ENCODE results near the gene PLEKHA3. TPM values are rescaled to one million over a fixed set of nuclear protein-coding genes. Genes with fewer than 3 reads are reported as not detected.
A peak's percentile ranks its signal among the peaks of the same experiment; 100 is the strongest.
"Not testable (repeated sequence)": the region's sequence is repeated elsewhere in the genome, so short reads cannot be mapped to it uniquely, and the experiment has no call there.

The PLEKHA3 gene
- total RNA-seq, 2 experiments from 2014 or later = 26.4 to 30.5 TPM

- Mint-ChIP-seq H3K27ac (no peak overlapping the region), H3K4me3 (no peak overlapping the region), H3K4me1 (no peaks in the 10 kb centered on the region), H3K9me3 (ENCODE audit: low read depth) (no peaks in the 10 kb centered on the region), H3K27me3 (no peaks in the 10 kb centered on the region), H3K36me3 (peaks cover 9% of the 10 kb centered on the region)
- CTCF ChIA-PET = interaction anchor here (1.2 kb wide), 1 partner anchor 25 kb away, joined by 3 read pairs; no protein-coding TSS in a partner anchor
- DNase-seq = no peak
- ATAC-seq = no peak
Observed at GRCh38 chr2:178469219-178469849, 10.9 kb upstream of the PLEKHA3 start.

GRCh38 chr2:178471313-178471712 is 8.9 kb upstream of the PLEKHA3 start:
- not testable (repeated sequence) for H3K27me3 Mint-ChIP-seq; H3K4me1 Mint-ChIP-seq; H3K9me3 Mint-ChIP-seq (ENCODE audit: low read depth); ATAC-seq; H3K4me3 Mint-ChIP-seq; H3K36me3 Mint-ChIP-seq; DNase-seq; H3K27ac Mint-ChIP-seq
- CTCF ChIA-PET = interaction anchor here (0.7 kb wide), 1 partner anchor 57 kb away, joined by 3 read pairs; no protein-coding TSS in a partner anchor

GRCh38 chr2:178473373-178473772 is 6.9 kb upstream of the PLEKHA3 start:
- no peak overlapping the region for H3K4me3 Mint-ChIP-seq
- H3K27ac Mint-ChIP-seq = no peak overlapping the region
- CTCF ChIA-PET = interaction anchor here (1.8 kb wide), 1 partner anchor 22 kb away, joined by 4 read pairs; the partner anchor contains the start of genes PJVK and PRKRA
- peaks cover 6% of the 10 kb centered on the region for H3K36me3 Mint-ChIP-seq
- no peaks in the 10 kb centered on the region for H3K9me3 Mint-ChIP-seq (ENCODE audit: low read depth)
- H3K27me3 Mint-ChIP-seq = no peaks in the 10 kb centered on the region
- ATAC-seq = no peak
- peaks cover 19% of the 10 kb centered on the region for H3K4me1 Mint-ChIP-seq
- DNase-seq = no peak

- Mint-ChIP-seq H3K4me1 (peaks cover 21% of the 10 kb centered on the region), H3K9me3 (ENCODE audit: low read depth) (no peaks in the 10 kb centered on the region), H3K27me3 (no peaks in the 10 kb centered on the region), H3K4me3 (no peak overlapping the region), H3K27ac (no peak overlapping the region), H3K36me3 (peaks cover 6% of the 10 kb centered on the region)
- DNase-seq (no peak), ATAC-seq (no peak)
- CTCF ChIA-PET = interaction anchor here (1.8 kb wide), 1 partner anchor 23 kb away, joined by 4 read pairs; the partner anchor contains the start of genes PJVK and PRKRA
Observed at GRCh38 chr2:178473931-178474330, 6.3 kb upstream of the PLEKHA3 start.

GRCh38 chr2:178474560-178474959 is 5.7 kb upstream of the PLEKHA3 start:
- CTCF ChIA-PET = interaction anchor here (1.0 to 1.8 kb wide), 2 partner anchors 23 to 60 kb away, joined by 3 to 4 read pairs; partner anchors contain the start of genes PJVK and PRKRA
- no peak overlapping the region for H3K27ac Mint-ChIP-seq
- H3K4me1 Mint-ChIP-seq = peaks cover 27% of the 10 kb centered on the region
- no peaks in the 10 kb centered on the region for H3K27me3 Mint-ChIP-seq
- no peak overlapping the region for H3K4me3 Mint-ChIP-seq
- no peak for ATAC-seq
- no peaks in the 10 kb centered on the region for H3K9me3 Mint-ChIP-seq (ENCODE audit: low read depth)
- H3K36me3 Mint-ChIP-seq = peaks cover 5% of the 10 kb centered on the region
- no peak for DNase-seq

- H3K4me3 Mint-ChIP-seq = no peak overlapping the region
- H3K9me3 Mint-ChIP-seq (ENCODE audit: low read depth) = no peaks in the 10 kb centered on the region
- DNase-seq = no peak
- H3K36me3 Mint-ChIP-seq = peaks cover 4% of the 10 kb centered on the region
- no peak overlapping the region for H3K27ac Mint-ChIP-seq
- CTCF ChIA-PET = no interaction called here
- H3K4me1 Mint-ChIP-seq = peaks cover 31% of the 10 kb centered on the region
- H3K27me3 Mint-ChIP-seq = no peaks in the 10 kb centered on the region
- no peak for ATAC-seq
Observed at GRCh38 chr2:178476477-178476876, 3.8 kb upstream of the PLEKHA3 start.

- H3K27me3 Mint-ChIP-seq = no peaks in the 10 kb centered on the region
- peaks cover 4% of the 10 kb centered on the region for H3K36me3 Mint-ChIP-seq
- H3K4me3 Mint-ChIP-seq = peak overlapping the region; percentile 98
- peak overlapping the region; percentile 100 for H3K27ac Mint-ChIP-seq
- ATAC-seq (no peak), DNase-seq (no peak)
- CTCF ChIA-PET = interaction anchor here (1.0 kb wide), 1 partner anchor 12 kb away, joined by 3 read pairs; no protein-coding TSS in a partner anchor
- H3K4me1 Mint-ChIP-seq = peaks cover 42% of the 10 kb centered on the region
- no peaks in the 10 kb centered on the region for H3K9me3 Mint-ChIP-seq (ENCODE audit: low read depth)
Observed at GRCh38 chr2:178477443-178478129, 2.7 kb upstream of the PLEKHA3 start.

GRCh38 chr2:178478130-178478438 is 2.2 kb upstream of the PLEKHA3 start:
- H3K27me3 Mint-ChIP-seq = no peaks in the 10 kb centered on the region
- peak overlapping the region; percentile 100 for H3K27ac Mint-ChIP-seq
- DNase-seq (no peak), ATAC-seq (no peak)
- no peaks in the 10 kb centered on the region for H3K9me3 Mint-ChIP-seq (ENCODE audit: low read depth)
- H3K4me3 Mint-ChIP-seq = peak overlapping the region; percentile 98
- CTCF ChIA-PET = interaction anchor here (1.0 kb wide), 1 partner anchor 12 kb away, joined by 3 read pairs; no protein-coding TSS in a partner anchor
- peaks cover 4% of the 10 kb centered on the region for H3K36me3 Mint-ChIP-seq
- H3K4me1 Mint-ChIP-seq = peaks cover 46% of the 10 kb centered on the region

GRCh38 chr2:178478439-178479274 is 1.6 kb upstream of the PLEKHA3 start, which contains the start of gene FKBP7:
Gene FKBP7, minus strand, starts transcription at chr2:178478600. Its CDS starts 101 bp downstream, at chr2:178478499.
- no peaks in the 10 kb centered on the region for H3K27me3 Mint-ChIP-seq
- peaks cover 4% of the 10 kb centered on the region for H3K36me3 Mint-ChIP-seq
- DNase-seq (peak; percentile 89), ATAC-seq (peak; percentile 74)
- CTCF ChIA-PET = interaction anchor here (0.8 to 4.5 kb wide), 4 partner anchors 13 to 49 kb away, joined by 3 to 29 read pairs (median 5); partner anchors contain the start of genes PJVK and PRKRA
- H3K9me3 Mint-ChIP-seq (ENCODE audit: low read depth) = no peaks in the 10 kb centered on the region
- peak within 1 kb of the TSS; percentile 98 for H3K4me3 Mint-ChIP-seq
- H3K27ac Mint-ChIP-seq = peak within 1 kb of the TSS; percentile 100
- peaks cover 46% of the 10 kb centered on the region for H3K4me1 Mint-ChIP-seq

- Mint-ChIP-seq H3K27me3 (no peaks in the 10 kb centered on the region), H3K27ac (peak overlapping the region; percentile 100), H3K4me1 (peaks cover 46% of the 10 kb centered on the region), H3K36me3 (peaks cover 4% of the 10 kb centered on the region), H3K4me3 (peak overlapping the region; percentile 98), H3K9me3 (ENCODE audit: low read depth) (no peaks in the 10 kb centered on the region)
- CTCF ChIA-PET = interaction anchor here (0.8 to 4.5 kb wide), 4 partner anchors 29 to 85 kb away, joined by 3 to 29 read pairs (median 5); partner anchors contain the start of genes PJVK and PRKRA
- DNase-seq (no peak), ATAC-seq (no peak)
Observed at GRCh38 chr2:178479275-178479616, 1.0 kb upstream of the PLEKHA3 start.

GRCh38 chr2:178479758-178480226 is 465 bp upstream of the PLEKHA3 start:
- H3K27me3 Mint-ChIP-seq = no peaks in the 10 kb centered on the region
- DNase-seq = no peak
- no peaks in the 10 kb centered on the region for H3K9me3 Mint-ChIP-seq (ENCODE audit: low read depth)
- ATAC-seq = no peak
- peaks cover 50% of the 10 kb centered on the region for H3K4me1 Mint-ChIP-seq
- H3K4me3 Mint-ChIP-seq = peak overlapping the region; percentile 98
- peaks cover 4% of the 10 kb centered on the region for H3K36me3 Mint-ChIP-seq
- peak overlapping the region; percentile 100 for H3K27ac Mint-ChIP-seq
- CTCF ChIA-PET = interaction anchor here (0.8 to 4.5 kb wide), 6 partner anchors 14 to 365 kb away, joined by 3 to 29 read pairs (median 3); partner anchors contain the start of genes PJVK and PRKRA

GRCh38 chr2:178482437-178482836 is 2.2 kb downstream of the PLEKHA3 start:
- Mint-ChIP-seq H3K27me3 (no peaks in the 10 kb centered on the region), H3K9me3 (ENCODE audit: low read depth) (no peaks in the 10 kb centered on the region), H3K4me3 (peak overlapping the region; percentile 98), H3K27ac (no peak overlapping the region), H3K36me3 (peaks cover 13% of the 10 kb centered on the region), H3K4me1 (peaks cover 38% of the 10 kb centered on the region)
- ATAC-seq (no peak), DNase-seq (no peak)
- CTCF ChIA-PET = interaction anchor here (0.7 to 4.5 kb wide), 5 partner anchors 31 to 68 kb away, joined by 3 to 29 read pairs (median 4); partner anchors contain the start of genes PJVK and PRKRA
